MM.1S (cell line): ENCODE measurements around the gene NPFFR1.

ENCODE experiments used
- DNase-seq: peaks from one replicate; pipeline ENCODE4 v3.0.0-alpha.2; 2015
- H2AFZ ChIP-seq: fragments of 300-600 bp; sonication (generic); 2 replicates; pipeline ENCODE4 v1.6.0; 2016; ENCODE audit warnings: antibody characterized with exemption, low read length
- H3F3A ChIP-seq: fragments of 300-600 bp; sonication (generic); 2 replicates; pipeline ENCODE4 v1.6.1; 2016; ENCODE audit warnings: mild to moderate bottlenecking, antibody characterized with exemption, low read length, moderate library complexity, mixed read lengths; ENCODE audit not compliant: insufficient read depth
- H3K27ac ChIP-seq: fragments of 300-600 bp; sonication (generic); 2 replicates; pipeline ENCODE4 v1.5.1; 2016; ENCODE audit warnings: mild to moderate bottlenecking, low read length
- H3K27me3 ChIP-seq: fragments of 300-600 bp; sonication (generic); replicated peaks from 2 replicates; pipeline ENCODE4 v1.6.0; 2016; ENCODE audit warnings: low read length; ENCODE audit not compliant: insufficient read depth
- H3K36me3 ChIP-seq: fragments of 300-600 bp; sonication (generic); replicated peaks from 2 replicates; pipeline ENCODE4 v1.6.1; 2016; ENCODE audit warnings: mild to moderate bottlenecking, low read length, mixed read lengths; ENCODE audit not compliant: insufficient read depth
- H3K4me1 ChIP-seq: fragments of 300-600 bp; sonication (generic); 2 replicates; pipeline ENCODE4 v1.6.1; 2016; ENCODE audit warnings: low read length, mixed read lengths
- H3K4me2 ChIP-seq: fragments of 300-600 bp; sonication (generic); 2 replicates; pipeline ENCODE4 v1.6.0; 2016; ENCODE audit warnings: low read depth, low read length
- H3K4me3 ChIP-seq: fragments of 300-600 bp; sonication (generic); 2 replicates; pipeline ENCODE4 v1.5.1; 2016; ENCODE audit warnings: low read length, mixed read lengths
- H3K79me2 ChIP-seq: fragments of 300-600 bp; sonication (generic); 2 replicates; pipeline ENCODE4 v1.6.1; 2016; ENCODE audit warnings: mixed run types, low read length, mixed read lengths
- H3K9ac ChIP-seq: fragments of 300-600 bp; sonication (generic); 2 replicates; pipeline ENCODE4 v1.6.1; 2016; ENCODE audit warnings: low read length, mixed read lengths
- H3K9me2 ChIP-seq: fragments of 300-600 bp; sonication (generic); replicated peaks from 2 replicates; pipeline ENCODE4 v1.6.1; 2016; ENCODE audit warnings: mild to moderate bottlenecking, low read length, mixed read lengths; ENCODE audit not compliant: insufficient read depth
- H3K9me3 ChIP-seq: fragments of 300-600 bp; sonication (generic); replicated peaks from 2 replicates; pipeline ENCODE4 v1.6.1; 2016; ENCODE audit warnings: mild to moderate bottlenecking, low read length, mixed read lengths; ENCODE audit not compliant: insufficient read depth
- H4K20me1 ChIP-seq: fragments of 300-600 bp; sonication (generic); 2 replicates; pipeline ENCODE4 v1.6.1; 2016; ENCODE audit warnings: mild to moderate bottlenecking, low read length, moderate library complexity, mixed read lengths; ENCODE audit not compliant: insufficient read depth
- EZH2 ChIP-seq: fragments of 300-600 bp; sonication (generic); optimal IDR thresholded peaks from 2 replicates; pipeline ENCODE3; 2017; ENCODE audit warnings: low read depth, mild to moderate bottlenecking, antibody characterized with exemption, low read length, mixed read lengths
- EZH2phosphoT487 ChIP-seq: fragments of 300-600 bp; sonication (generic); IDR thresholded peaks from 2 replicates; pipeline ENCODE4 v1.6.1; 2018; ENCODE audit warnings: antibody characterized with exemption, low read length
- TF ChIP-seq, protein P1 (sequence below): fragments of 300-600 bp; sonication (generic); IDR thresholded peaks from 2 replicates; pipeline ENCODE4 v1.5.1; 2016; ENCODE audit warnings: antibody characterized with exemption, low read length, mixed read lengths

NPFFR1 gene

DNA sequence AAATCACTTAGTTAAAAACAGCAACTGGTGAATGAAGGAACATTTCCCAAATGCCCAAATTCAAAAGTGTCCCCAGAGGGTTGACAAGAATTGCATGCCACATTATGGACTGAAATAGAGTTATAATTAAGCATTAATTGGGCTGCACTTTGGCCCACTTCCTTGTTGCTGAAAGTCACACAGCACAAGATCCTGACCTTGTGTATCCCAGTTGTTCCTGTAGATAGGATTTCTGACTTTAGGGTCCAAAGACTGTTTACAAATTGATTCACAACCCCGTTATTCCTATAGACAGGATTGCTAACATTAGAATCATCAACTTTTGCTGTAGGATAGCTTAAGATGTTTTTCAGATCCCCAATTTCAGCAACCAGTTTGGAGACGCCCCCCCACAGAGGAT lies 31.5 kb upstream of the NPFFR1 start:
- H3K9ac ChIP-seq = no peak overlapping the region
- no peak overlapping the region for H3K4me2 ChIP-seq
- H3K27me3 ChIP-seq = no peaks in the 10 kb centered on the region
- H4K20me1 ChIP-seq = no peaks in the 10 kb centered on the region
- H3K27ac ChIP-seq = no peak overlapping the region
- H2AFZ ChIP-seq = no peak overlapping the region
- H3K79me2 ChIP-seq = no peaks in the 10 kb centered on the region
- DNase-seq = no peak
- no peaks in the 10 kb centered on the region for H3K9me2 ChIP-seq
- H3K4me3 ChIP-seq = no peak overlapping the region
- no peaks in the 10 kb centered on the region for H3K9me3 ChIP-seq
- TF ChIP-seq EZH2 = no peak
- no peak for TF ChIP-seq EZH2phosphoT487
- TF ChIP-seq, protein P1, sequence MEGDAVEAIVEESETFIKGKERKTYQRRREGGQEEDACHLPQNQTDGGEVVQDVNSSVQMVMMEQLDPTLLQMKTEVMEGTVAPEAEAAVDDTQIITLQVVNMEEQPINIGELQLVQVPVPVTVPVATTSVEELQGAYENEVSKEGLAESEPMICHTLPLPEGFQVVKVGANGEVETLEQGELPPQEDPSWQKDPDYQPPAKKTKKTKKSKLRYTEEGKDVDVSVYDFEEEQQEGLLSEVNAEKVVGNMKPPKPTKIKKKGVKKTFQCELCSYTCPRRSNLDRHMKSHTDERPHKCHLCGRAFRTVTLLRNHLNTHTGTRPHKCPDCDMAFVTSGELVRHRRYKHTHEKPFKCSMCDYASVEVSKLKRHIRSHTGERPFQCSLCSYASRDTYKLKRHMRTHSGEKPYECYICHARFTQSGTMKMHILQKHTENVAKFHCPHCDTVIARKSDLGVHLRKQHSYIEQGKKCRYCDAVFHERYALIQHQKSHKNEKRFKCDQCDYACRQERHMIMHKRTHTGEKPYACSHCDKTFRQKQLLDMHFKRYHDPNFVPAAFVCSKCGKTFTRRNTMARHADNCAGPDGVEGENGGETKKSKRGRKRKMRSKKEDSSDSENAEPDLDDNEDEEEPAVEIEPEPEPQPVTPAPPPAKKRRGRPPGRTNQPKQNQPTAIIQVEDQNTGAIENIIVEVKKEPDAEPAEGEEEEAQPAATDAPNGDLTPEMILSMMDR = no peak
- no peaks in the 10 kb centered on the region for H3K36me3 ChIP-seq
- no peaks in the 10 kb centered on the region for H3F3A ChIP-seq
- no peaks in the 10 kb centered on the region for H3K4me1 ChIP-seq

DNA sequence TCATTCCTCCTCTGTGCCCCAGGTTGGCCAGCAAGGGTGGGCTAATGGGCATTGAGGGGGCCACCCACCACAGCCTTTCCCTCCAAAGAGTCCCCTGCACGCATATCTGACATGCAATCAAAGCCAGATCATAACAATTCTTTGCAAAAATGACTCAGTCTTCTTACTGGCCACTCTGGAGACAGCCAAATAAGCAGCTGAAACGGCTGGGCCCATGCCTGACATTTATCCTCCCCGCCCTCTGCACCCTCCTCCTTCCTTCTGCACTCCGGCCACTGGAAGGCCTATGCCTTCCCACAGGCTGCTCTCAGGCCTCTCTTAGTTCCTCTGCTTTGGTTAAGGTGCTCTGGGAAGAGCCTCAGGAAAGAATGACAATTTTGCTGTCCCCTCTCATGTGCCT lies 29.2 kb upstream of the NPFFR1 start:
- Histone ChIP-seq H3K79me2 (no peaks in the 10 kb centered on the region), H2AFZ (no peak overlapping the region), H3K36me3 (no peaks in the 10 kb centered on the region), H3K4me2 (no peak overlapping the region), H3K9me2 (no peaks in the 10 kb centered on the region), H3K27me3 (no peaks in the 10 kb centered on the region), H3K4me1 (no peaks in the 10 kb centered on the region), H3F3A (no peaks in the 10 kb centered on the region), H3K9ac (no peak overlapping the region), H3K4me3 (no peak overlapping the region), H3K27ac (no peak overlapping the region), H3K9me3 (no peaks in the 10 kb centered on the region), H4K20me1 (no peaks in the 10 kb centered on the region)
- TF ChIP-seq EZH2phosphoT487 (no peak), EZH2 (no peak)
- TF ChIP-seq, protein P1 = no peak
- no peak for DNase-seq

DNA sequence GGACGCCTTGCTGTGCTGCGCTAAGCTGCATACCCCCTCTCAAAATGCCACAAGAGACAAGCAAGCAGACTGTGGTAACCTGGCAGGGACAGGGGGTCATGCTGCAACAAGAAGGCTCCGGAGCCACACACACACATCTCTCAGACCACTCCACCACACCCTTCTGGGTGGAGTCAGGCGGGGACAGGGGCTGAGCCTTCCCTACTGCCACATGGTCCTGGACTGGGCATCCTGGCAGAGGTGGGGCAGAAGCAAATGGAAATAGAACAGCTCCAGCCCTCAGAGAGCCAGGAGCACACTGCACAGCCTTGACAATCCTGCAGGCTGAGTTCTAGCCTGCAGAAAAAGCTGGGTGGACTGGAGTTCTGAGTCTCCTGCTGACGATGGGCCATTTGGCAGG lies 28.4 kb upstream of the NPFFR1 start:
- Histone ChIP-seq H2AFZ (no peak overlapping the region), H3K4me1 (no peaks in the 10 kb centered on the region), H4K20me1 (no peaks in the 10 kb centered on the region), H3K9ac (no peak overlapping the region), H3K4me2 (no peak overlapping the region), H3K36me3 (no peaks in the 10 kb centered on the region), H3F3A (no peaks in the 10 kb centered on the region), H3K9me3 (no peaks in the 10 kb centered on the region), H3K79me2 (no peaks in the 10 kb centered on the region), H3K27me3 (no peaks in the 10 kb centered on the region), H3K4me3 (no peak overlapping the region), H3K27ac (no peak overlapping the region), H3K9me2 (no peaks in the 10 kb centered on the region)
- TF ChIP-seq EZH2 = no peak
- no peak for TF ChIP-seq EZH2phosphoT487
- TF ChIP-seq, protein P1 = no peak
- DNase-seq = no peak
